Occipital lobe (tissue), 2 donors: Measurements from ENCODE around the gene RGS6. TPM values are rescaled to one million over a fixed set of nuclear protein-coding genes. Genes with fewer than 3 reads are reported as not detected.
"Not testable (repeated sequence)": the region's sequence is repeated elsewhere in the genome, so short reads cannot be mapped to it uniquely, and the experiment has no call there.

ENCODE experiments used
- DNase-seq: peaks from one replicate; lab custom pipeline; 2025; lab: John Stamatoyannopoulos, UW
- total RNA-seq: library from RNA; depleted of rRNA; stranded (reverse); fragments of >200 nt; gene quantifications from one replicate; pipeline ENCODE4 v1.2.3, GENCODE V29; 2014

Gene RGS6
- total RNA-seq, result 6.9 TPM

- DNase-seq, result peak; percentile 29
These were observed at the start of gene RGS6 for GRCh38 chr14:71932229-71932981. Gene RGS6 (plus strand): TSS chr14:71932429.

DNA sequence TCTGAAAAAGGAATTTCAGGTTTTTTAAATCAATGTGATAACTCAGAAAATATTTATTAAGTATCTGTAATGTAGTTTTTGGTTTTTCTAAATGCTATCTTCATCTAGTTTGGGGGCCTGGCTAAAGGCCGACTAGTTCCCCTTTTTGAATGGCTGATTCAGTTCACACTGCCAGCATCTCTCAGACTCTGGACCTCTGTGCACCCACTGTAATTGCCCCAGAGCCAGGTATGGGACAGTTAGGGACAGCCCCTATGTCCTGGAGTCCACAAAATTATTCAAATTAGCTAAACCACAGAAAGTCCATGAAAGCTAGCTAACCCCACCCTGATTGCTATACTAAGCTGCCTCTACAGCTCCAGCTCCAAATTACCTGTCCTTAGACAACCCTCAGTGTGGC lies 49.1 kb upstream of the RGS6 start:
- no peak for DNase-seq

DNA sequence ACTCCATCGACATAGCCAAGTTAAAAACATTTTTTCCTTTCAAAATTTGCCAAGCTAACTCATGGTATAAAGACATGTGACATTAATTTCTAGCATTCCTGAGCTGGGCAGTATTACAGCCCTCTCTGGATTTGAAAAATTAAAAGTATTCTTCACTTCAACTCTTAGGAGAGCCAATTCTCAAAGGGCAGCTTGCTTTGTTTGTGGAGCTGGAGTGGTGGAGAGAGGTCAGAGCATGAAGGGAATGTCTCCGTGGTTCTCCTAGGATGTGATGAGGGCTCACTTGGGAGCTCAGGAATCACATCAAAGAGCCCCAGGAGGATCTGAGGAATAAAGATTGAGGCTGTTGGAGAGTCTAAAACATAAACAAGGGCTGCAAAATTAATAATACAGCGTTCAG lies 46.9 kb upstream of the RGS6 start:
- DNase-seq, result no peak

DNA sequence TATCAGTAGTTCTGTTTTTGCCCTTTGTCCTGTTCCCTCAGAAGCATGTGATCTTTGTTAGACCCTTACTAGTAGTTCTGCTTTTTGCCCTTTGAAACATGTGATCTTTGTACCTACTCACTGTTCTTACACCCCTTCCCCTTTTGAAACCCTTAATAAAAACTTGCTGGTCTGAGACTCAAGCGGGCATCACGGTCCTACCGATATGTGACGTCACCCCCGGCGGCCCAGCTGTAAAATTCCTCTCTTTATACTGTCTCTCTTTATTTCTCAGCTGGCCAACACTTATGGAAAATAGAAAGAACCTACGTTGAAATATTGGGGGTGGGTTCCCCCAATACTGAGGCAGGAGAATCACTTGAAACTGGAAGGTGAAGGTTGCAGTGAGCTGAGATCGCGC lies 44.4 kb upstream of the RGS6 start:
- not testable (repeated sequence) for DNase-seq

- no peak for DNase-seq
These were observed 41.7 kb upstream of the RGS6 start for GRCh38 chr14:71890541-71890940.

GRCh38 chr14:71891185-71891584 lies 41.0 kb upstream of the RGS6 start:
- DNase-seq, result no peak

GRCh38 chr14:71891970-71892369 lies 40.3 kb upstream of the RGS6 start:
- no peak for DNase-seq

- DNase-seq, result no peak
These were observed 27.2 kb upstream of the RGS6 start for GRCh38 chr14:71905031-71905430.

DNA sequence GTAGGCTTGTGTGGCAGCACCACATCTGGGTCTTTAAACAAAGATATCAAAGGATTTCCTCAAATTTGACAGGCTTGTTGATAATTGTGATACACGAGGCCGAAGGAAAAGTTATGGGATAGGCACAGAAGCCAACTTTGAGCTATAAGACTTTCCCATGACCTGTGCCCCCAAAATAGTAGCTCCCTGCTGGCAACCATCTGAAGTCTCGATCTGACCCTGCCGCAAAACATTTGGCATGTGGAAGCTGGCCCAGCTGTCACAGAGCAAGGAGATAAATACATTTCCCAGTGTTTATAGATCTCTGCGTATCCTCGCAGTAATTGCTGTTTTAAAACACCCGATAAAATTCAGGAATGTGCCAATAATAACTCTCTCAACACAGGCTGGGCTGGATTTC lies 26.4 kb upstream of the RGS6 start:
- DNase-seq, result no peak

- DNase-seq, result no peak
These were observed 24.3 kb upstream of the RGS6 start for GRCh38 chr14:71907793-71908515.

GRCh38 chr14:71911669-71912068 lies 20.6 kb upstream of the RGS6 start:
- DNase-seq, result no peak

GRCh38 chr14:71913342-71913741 lies 18.9 kb upstream of the RGS6 start:
- no peak for DNase-seq

GRCh38 chr14:71918955-71919354 lies 13.3 kb upstream of the RGS6 start:
- DNase-seq, result no peak

DNA sequence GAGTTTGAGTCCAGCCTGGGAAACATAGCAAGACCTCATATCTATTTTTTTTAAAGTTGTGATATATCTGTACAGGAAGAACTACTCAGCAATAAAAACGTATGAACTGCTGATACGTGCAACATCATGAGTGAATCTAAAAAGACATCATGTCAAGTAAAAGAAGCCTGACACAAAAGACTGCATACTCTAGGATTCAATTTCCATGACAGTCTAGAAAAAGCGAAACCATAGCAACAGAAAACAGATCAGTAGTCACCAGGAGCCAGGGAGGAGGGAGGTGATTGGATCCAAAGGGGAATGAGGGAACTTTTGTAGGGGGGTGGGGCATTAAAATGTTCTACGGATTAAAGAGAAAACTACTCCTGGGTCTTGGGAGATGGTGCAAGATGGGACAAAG lies 8.7 kb upstream of the RGS6 start:
- no peak for DNase-seq

- peak; percentile 29 for DNase-seq
These were observed 569 bp upstream of the RGS6 start for GRCh38 chr14:71931492-71932228.

DNA sequence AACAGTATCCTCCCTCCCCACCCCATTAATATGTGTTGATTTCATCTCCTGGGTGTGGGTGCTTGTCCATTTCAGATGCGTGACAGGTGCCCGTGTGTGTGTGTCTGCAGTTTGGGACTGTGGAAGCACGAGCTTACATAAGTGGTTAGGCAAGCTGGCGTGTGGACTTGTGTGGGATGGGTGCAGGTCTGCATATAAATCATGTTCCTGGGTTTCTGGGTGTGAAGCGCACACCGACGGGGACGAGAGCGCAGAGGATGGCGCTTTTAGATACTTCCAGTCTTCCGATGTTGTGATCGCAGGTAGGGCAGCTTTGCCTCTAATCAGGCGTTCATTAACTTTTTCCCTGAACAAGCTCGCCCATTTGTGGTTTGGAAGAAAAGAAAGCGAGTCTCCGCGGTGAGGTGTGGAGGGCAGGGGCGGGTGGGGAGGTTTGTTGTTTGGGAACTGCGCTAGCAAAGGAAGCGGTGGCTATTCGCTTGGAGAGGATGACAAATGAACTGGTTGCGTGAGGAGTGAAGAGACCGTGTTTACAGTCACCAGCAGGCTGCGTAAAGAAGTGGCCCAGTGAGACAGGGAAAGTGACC lies 865 bp downstream of the RGS6 start:
- DNase-seq, result peak; percentile 32

DNA sequence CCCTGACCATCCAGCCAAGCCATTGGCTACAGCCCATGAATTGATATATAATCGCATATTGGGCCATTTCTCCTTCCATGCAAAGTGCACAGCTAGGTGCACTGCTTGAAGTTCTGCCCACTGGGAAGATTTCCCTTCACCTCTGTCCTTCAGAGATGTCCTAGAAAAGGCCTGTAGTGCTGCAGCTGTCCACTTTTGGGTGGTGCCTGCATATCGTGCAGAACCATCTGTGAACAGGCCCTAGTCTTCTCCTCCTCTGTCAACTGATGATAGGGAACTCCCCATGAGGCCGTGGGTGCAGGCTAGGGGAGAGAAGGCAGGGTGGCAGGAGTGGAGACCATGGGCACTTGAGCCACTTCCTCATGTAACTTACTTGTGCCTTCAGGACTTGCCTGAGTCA lies 6.0 kb downstream of the RGS6 start:
- DNase-seq, result not testable (repeated sequence)

GRCh38 chr14:71939344-71939743 lies 7.1 kb downstream of the RGS6 start:
- DNase-seq, result not testable (repeated sequence)

- not testable (repeated sequence) for DNase-seq
These were observed 8.3 kb downstream of the RGS6 start for GRCh38 chr14:71940500-71940899.

DNA sequence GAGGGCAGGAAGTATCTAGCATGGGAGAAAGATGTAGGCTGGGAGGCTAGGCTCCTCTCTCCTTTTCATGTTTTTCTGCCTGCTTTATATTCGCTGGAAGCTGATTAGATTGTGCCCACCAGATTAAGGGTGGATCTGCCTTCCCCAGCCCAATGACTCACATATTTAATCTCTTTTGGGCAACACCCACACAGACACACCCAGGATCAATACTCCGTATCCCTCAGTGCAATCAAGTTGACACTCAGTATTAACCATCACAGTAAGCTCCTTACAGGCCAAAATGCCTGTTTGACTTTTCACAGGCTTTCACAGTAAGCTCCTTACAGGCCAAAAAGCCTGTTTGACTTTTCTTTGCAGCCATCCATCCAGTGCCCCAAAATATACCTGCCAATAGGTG lies 9.4 kb downstream of the RGS6 start:
- not testable (repeated sequence) for DNase-seq

GRCh38 chr14:71942904-71943694 lies 10.9 kb downstream of the RGS6 start:
- no peak for DNase-seq
